GM21423 (cell line): ENCODE measurements around the gene HBA1.
"Not testable (repeated sequence)": the region's sequence is repeated elsewhere in the genome, so short reads cannot be mapped to it uniquely, and the experiment has no call there.

Experiments used
- ATAC-seq: cut with Tn5 transposase; IDR thresholded peaks from one replicate; pipeline ENCODE4 v1.9.1; 2021; ENCODE audit warnings: mild to moderate bottlenecking, moderate library complexity; ENCODE audit not compliant: unreplicated experiment

Gene HBA1

GRCh38 chr16:159136-159849 lies 17.2 kb upstream of the HBA1 start:
- no peak for ATAC-seq

- not testable (repeated sequence) for ATAC-seq
Observed at GRCh38 chr16:160242-160641, 16.2 kb upstream of the HBA1 start.

GRCh38 chr16:160691-161190 lies 15.7 kb upstream of the HBA1 start:
- no peak for ATAC-seq

- ATAC-seq: no peak
Observed at GRCh38 chr16:162271-162991, 14.0 kb upstream of the HBA1 start.

- not testable (repeated sequence) for ATAC-seq
Observed at GRCh38 chr16:163139-163538, 13.3 kb upstream of the HBA1 start.

GRCh38 chr16:163696-164095 lies 12.8 kb upstream of the HBA1 start:
- not testable (repeated sequence) for ATAC-seq

GRCh38 chr16:164134-164823 lies 12.2 kb upstream of the HBA1 start:
- not testable (repeated sequence) for ATAC-seq

- no peak for ATAC-seq
Observed at GRCh38 chr16:164827-165538, 11.5 kb upstream of the HBA1 start.

- no peak for ATAC-seq
Observed at GRCh38 chr16:165539-166374, 10.7 kb upstream of the HBA1 start, which contains the start of gene HBM. HBM (plus strand) TSS chr16:165978; CDS start chr16:165998, 20 bp downstream.

- ATAC-seq: no peak
Observed at GRCh38 chr16:166375-167121, 9.9 kb upstream of the HBA1 start.

- no peak for ATAC-seq
Observed at GRCh38 chr16:167122-167690, 9.3 kb upstream of the HBA1 start.

- ATAC-seq: no peak
Observed at GRCh38 chr16:168424-168823, 8.1 kb upstream of the HBA1 start.

GRCh38 chr16:169014-169413 lies 7.5 kb upstream of the HBA1 start:
- no peak for ATAC-seq

GRCh38 chr16:170088-170507 lies 6.4 kb upstream of the HBA1 start:
- ATAC-seq: not testable (repeated sequence)

GRCh38 chr16:170788-171187 lies 5.7 kb upstream of the HBA1 start:
- ATAC-seq: no peak

- ATAC-seq: not testable (repeated sequence)
Observed at GRCh38 chr16:172374-172941, 4.0 kb upstream of the HBA1 start, which contains the start of gene HBA2. HBA2 (plus strand) TSS chr16:172876; CDS start chr16:172913, 37 bp downstream.

- not testable (repeated sequence) for ATAC-seq
Observed at GRCh38 chr16:173211-173854, 3.1 kb upstream of the HBA1 start.
